ENCODE results near the gene LAMTOR2. TPM values are rescaled to one million over a fixed set of nuclear protein-coding genes. Genes with fewer than 3 reads are reported as not detected.

Gene LAMTOR2
- total and polyA plus RNA-seq, 9 of the 15 experiments (the other 6 are each of a cell fraction or from before 2014, with no cell fraction given), result 39.0 to 161 (median 74.6) TPM

GRCh38 chr1:156096640-156097391 lies 42.2 kb downstream of the LAMTOR2 start (continued):
- TF ChIP-seq HDAC1 (IDR thresholded peaks at IDR 0.05) (0 out of 4 replicates have a peak, but pooled peaks of 1 of the 2 experiments have one; percentile 8), MAFK (IDR thresholded peaks at IDR 0.05; ENCODE audit: low read length) (no peak), RBFOX2 (IDR thresholded peaks at IDR 0.05; ENCODE audit: low read depth, low read length) (no peak), VEZF1 (CRISPR knock-in tag; IDR thresholded peaks at IDR 0.05) (peak; percentile 51; the same call in 1 of the 2 replicates), ZNF740 (CRISPR knock-in tag; IDR thresholded peaks at IDR 0.05) (0 out of 2 replicates have a peak, but pooled peaks have one; percentile 17), ZNF740 (tag; IDR thresholded peaks at IDR 0.05) (no peak), RCOR1 (IDR thresholded peaks at IDR 0.05; ENCODE audit: borderline replicate concordance in 1 of 2, low read depth in 2 of 2, low read length in 2 of 2) (peak in 1 of 2 experiments; percentile 37; a peak in 1 of 4 replicates), SIN3B (IDR thresholded peaks at IDR 0.05; ENCODE audit: low read depth) (peak; percentile 39; the same call in 1 of the 2 replicates), ZNF239 (CRISPR knock-in tag; IDR thresholded peaks at IDR 0.05) (no peak), PHF20 (IDR thresholded peaks at IDR 0.05; ENCODE audit: partially characterized antibody) (no peak), SP1 (CRISPR knock-in tag; IDR thresholded peaks at IDR 0.05) (no peak), PURB (CRISPR knock-in tag; IDR thresholded peaks at IDR 0.05; ENCODE audit: low read depth) (no peak), ZNF696 (CRISPR knock-in tag; conservative IDR thresholded peaks at IDR 0.05) (no peak), BDP1 (IDR thresholded peaks at IDR 0.05; ENCODE audit: insufficient read depth, insufficient read length) (no peak), BRF1 (IDR thresholded peaks at IDR 0.05; ENCODE audit: borderline replicate concordance, extremely low read depth, insufficient read length) (no peak), NR0B1 (IDR thresholded peaks at IDR 0.05; ENCODE audit: partially characterized antibody) (no peak), IRF9 (tag; IDR thresholded peaks at IDR 0.05) (no peak), NUFIP1 (IDR thresholded peaks at IDR 0.05; ENCODE audit: partially characterized antibody) (no peak), FOXK1 (CRISPR knock-in tag; IDR thresholded peaks at IDR 0.05; ENCODE audit: borderline replicate concordance) (0 out of 2 replicates have a peak, but pooled peaks have one; percentile 43), RBM39 (optimal IDR thresholded peaks at IDR 0.05; ENCODE audit: low read depth, low read length) (no peak), SREBF1 (IDR thresholded peaks at IDR 0.05; ENCODE audit: borderline replicate concordance, low read depth, low read length) (0 out of 2 replicates have a peak, but pooled peaks have one; percentile 28), TCF7 (IDR thresholded peaks at IDR 0.05; ENCODE audit: borderline replicate concordance) (no peak; the same call in 1 of the 2 replicates), MBD2 (IDR thresholded peaks at IDR 0.05; ENCODE audit: borderline replicate concordance, low read depth) (no peak)
